Memory B cell (primary cell): ENCODE results near the gene ALKBH5.

Experiments used
- ATAC-seq: fragments of 150-1000 bp; cut with Tn5 transposase; 2 replicates; pipeline ENCODE4 v1.10.0; 2021; ENCODE audit warnings: low read depth, mild to moderate bottlenecking, moderate library complexity
- DNase-seq, 2 donors: peaks; one replicate each; pipeline ENCODE4 v3.0.0; 2022; ENCODE audit warnings: low spot score in 2 of 2
- H3K27ac Mint-ChIP-seq: one replicate; pipeline ENCODE4 v1.8.0; 2022; ENCODE audit warnings: mild to moderate bottlenecking, moderate library complexity, mixed read lengths
- H3K27me3 Mint-ChIP-seq: one replicate; pipeline ENCODE4 v1.8.0; 2022; ENCODE audit warnings: mixed read lengths
- H3K36me3 Mint-ChIP-seq: one replicate; pipeline ENCODE4 v1.8.0; 2022; ENCODE audit warnings: mild to moderate bottlenecking, mixed read lengths
- H3K4me1 Mint-ChIP-seq: one replicate; pipeline ENCODE4 v1.8.0; 2022; ENCODE audit warnings: mixed read lengths
- H3K4me3 Mint-ChIP-seq: one replicate; pipeline ENCODE4 v1.8.0; 2022; ENCODE audit warnings: mild to moderate bottlenecking, moderate library complexity, mixed read lengths
- H3K9me3 Mint-ChIP-seq: one replicate; pipeline ENCODE4 v1.8.0; 2022; ENCODE audit warnings: mixed read lengths

The ALKBH5 gene

GRCh38 chr17:18146259-18146658 is 37.4 kb upstream of the ALKBH5 start:
- Mint-ChIP-seq H3K27me3 (peaks cover 2% of the 10 kb centered on the region), H3K27ac (no peak overlapping the region)

GRCh38 chr17:18146980-18147379 is 36.6 kb upstream of the ALKBH5 start:
- H3K9me3 Mint-ChIP-seq: no peaks in the 10 kb centered on the region
- no peak for ATAC-seq
- no peaks in the 10 kb centered on the region for H3K36me3 Mint-ChIP-seq
- H3K4me3 Mint-ChIP-seq: no peak overlapping the region
- no peak overlapping the region for H3K27ac Mint-ChIP-seq
- H3K27me3 Mint-ChIP-seq: peaks cover 2% of the 10 kb centered on the region
- no peaks in the 10 kb centered on the region for H3K4me1 Mint-ChIP-seq
- no peak for DNase-seq

More at GRCh38 chr17:18146259-18146658, 37.4 kb upstream of the ALKBH5 start:
- H3K4me1 Mint-ChIP-seq: peaks cover under 1% of the 10 kb centered on the region
- H3K36me3 Mint-ChIP-seq: no peaks in the 10 kb centered on the region
- no peak overlapping the region for H3K4me3 Mint-ChIP-seq
- H3K9me3 Mint-ChIP-seq: no peaks in the 10 kb centered on the region
- no peak for ATAC-seq
- DNase-seq: no peak

- H3K36me3 Mint-ChIP-seq: no peaks in the 10 kb centered on the region
- no peak for ATAC-seq
- DNase-seq: no peak
- no peak overlapping the region for H3K4me3 Mint-ChIP-seq
- no peaks in the 10 kb centered on the region for H3K9me3 Mint-ChIP-seq
- H3K27ac Mint-ChIP-seq: no peak overlapping the region
- H3K4me1 Mint-ChIP-seq: peaks cover 6% of the 10 kb centered on the region
- H3K27me3 Mint-ChIP-seq: no peaks in the 10 kb centered on the region
Measured at GRCh38 chr17:18148586-18148985, 35.0 kb upstream of the ALKBH5 start.

GRCh38 chr17:18151290-18151689 is 32.3 kb upstream of the ALKBH5 start:
- no peaks in the 10 kb centered on the region for H3K27me3 Mint-ChIP-seq
- H3K4me3 Mint-ChIP-seq: no peak overlapping the region
- ATAC-seq (no peak), DNase-seq (no peak)
- H3K4me1 Mint-ChIP-seq: peaks cover 9% of the 10 kb centered on the region
- no peak overlapping the region for H3K27ac Mint-ChIP-seq
- H3K9me3 Mint-ChIP-seq: no peaks in the 10 kb centered on the region
- no peaks in the 10 kb centered on the region for H3K36me3 Mint-ChIP-seq

- no peak for DNase-seq
- Mint-ChIP-seq H3K27ac (peak overlapping the region; percentile 52), H3K27me3 (no peaks in the 10 kb centered on the region), H3K9me3 (no peaks in the 10 kb centered on the region), H3K36me3 (no peaks in the 10 kb centered on the region), H3K4me3 (no peak overlapping the region), H3K4me1 (peaks cover 20% of the 10 kb centered on the region)
- no peak for ATAC-seq
Measured at GRCh38 chr17:18155179-18155578, 28.4 kb upstream of the ALKBH5 start.

GRCh38 chr17:18156171-18156975 is 27.3 kb upstream of the ALKBH5 start:
- Mint-ChIP-seq H3K4me1 (peaks cover 23% of the 10 kb centered on the region), H3K27me3 (no peaks in the 10 kb centered on the region), H3K4me3 (no peak overlapping the region), H3K27ac (peak overlapping the region; percentile 52), H3K9me3 (no peaks in the 10 kb centered on the region), H3K36me3 (no peaks in the 10 kb centered on the region)
- no peak for DNase-seq
- ATAC-seq: no peak

GRCh38 chr17:18156976-18157280 is 26.7 kb upstream of the ALKBH5 start:
- peaks cover 25% of the 10 kb centered on the region for H3K4me1 Mint-ChIP-seq
- H3K9me3 Mint-ChIP-seq: no peaks in the 10 kb centered on the region
- H3K36me3 Mint-ChIP-seq: no peaks in the 10 kb centered on the region
- no peak overlapping the region for H3K4me3 Mint-ChIP-seq
- no peaks in the 10 kb centered on the region for H3K27me3 Mint-ChIP-seq
- no peak for ATAC-seq
- no peak for DNase-seq
- no peak overlapping the region for H3K27ac Mint-ChIP-seq

- ATAC-seq: peak; percentile 20
- Mint-ChIP-seq H3K4me3 (peak overlapping the region; percentile 88), H3K27ac (peak overlapping the region; percentile 83)
Measured at GRCh38 chr17:18157354-18157985, 26.2 kb upstream of the ALKBH5 start.

GRCh38 chr17:18158022-18158600 is 25.5 kb upstream of the ALKBH5 start:
- Mint-ChIP-seq H3K27ac (peak overlapping the region; percentile 83), H3K36me3 (no peaks in the 10 kb centered on the region), H3K9me3 (no peaks in the 10 kb centered on the region), H3K27me3 (no peaks in the 10 kb centered on the region), H3K4me1 (peaks cover 20% of the 10 kb centered on the region), H3K4me3 (peak overlapping the region; percentile 88)
- peak; percentile 92 for ATAC-seq
- DNase-seq: peak; percentile 95

More at GRCh38 chr17:18157354-18157985, 26.2 kb upstream of the ALKBH5 start:
- Mint-ChIP-seq H3K27me3 (no peaks in the 10 kb centered on the region), H3K4me1 (peaks cover 25% of the 10 kb centered on the region), H3K36me3 (no peaks in the 10 kb centered on the region), H3K9me3 (no peaks in the 10 kb centered on the region)
- no peak for DNase-seq

GRCh38 chr17:18159551-18160120 is 24.0 kb upstream of the ALKBH5 start:
- H3K36me3 Mint-ChIP-seq: no peaks in the 10 kb centered on the region
- peak overlapping the region; percentile 78 for H3K4me3 Mint-ChIP-seq
- DNase-seq: no peak
- H3K27me3 Mint-ChIP-seq: no peaks in the 10 kb centered on the region
- no peaks in the 10 kb centered on the region for H3K9me3 Mint-ChIP-seq
- no peak for ATAC-seq
- no peak overlapping the region for H3K27ac Mint-ChIP-seq
- peaks cover 16% of the 10 kb centered on the region for H3K4me1 Mint-ChIP-seq

- H3K36me3 Mint-ChIP-seq: no peaks in the 10 kb centered on the region
- H3K4me1 Mint-ChIP-seq: peaks cover 16% of the 10 kb centered on the region
- H3K27me3 Mint-ChIP-seq: no peaks in the 10 kb centered on the region
- ATAC-seq (no peak), DNase-seq (no peak)
- peak overlapping the region; percentile 35 for H3K4me3 Mint-ChIP-seq
- no peaks in the 10 kb centered on the region for H3K9me3 Mint-ChIP-seq
- no peak overlapping the region for H3K27ac Mint-ChIP-seq
Measured at GRCh38 chr17:18160128-18160856, 23.3 kb upstream of the ALKBH5 start.

GRCh38 chr17:18161207-18162145 is 22.2 kb upstream of the ALKBH5 start:
- Mint-ChIP-seq H3K36me3 (no peaks in the 10 kb centered on the region), H3K9me3 (no peaks in the 10 kb centered on the region), H3K4me1 (peaks cover 16% of the 10 kb centered on the region), H3K27me3 (no peaks in the 10 kb centered on the region), H3K4me3 (no peak overlapping the region), H3K27ac (no peak overlapping the region)
- DNase-seq: no peak
- no peak for ATAC-seq

GRCh38 chr17:18163547-18163946 is 20.1 kb upstream of the ALKBH5 start:
- H3K4me1 Mint-ChIP-seq: peaks cover 8% of the 10 kb centered on the region
- DNase-seq (no peak), ATAC-seq (no peak)
- H3K27me3 Mint-ChIP-seq: no peaks in the 10 kb centered on the region
- no peak overlapping the region for H3K4me3 Mint-ChIP-seq
- no peak overlapping the region for H3K27ac Mint-ChIP-seq
- no peaks in the 10 kb centered on the region for H3K9me3 Mint-ChIP-seq
- no peaks in the 10 kb centered on the region for H3K36me3 Mint-ChIP-seq
